ENCODE results near the gene ZSWIM7.

ZSWIM7 gene

GRCh38 chr17:16037636-16038035, 38.1 kb upstream of the ZSWIM7 start:
- TF ChIP-seq MAX (IDR thresholded peaks at IDR 0.05): no peak
- TF ChIP-seq NFIC (IDR thresholded peaks at IDR 0.05): no peak
- TF ChIP-seq REST (IDR thresholded peaks at IDR 0.05; ENCODE audit: low read depth): no peak
- TF ChIP-seq EGR1 (IDR thresholded peaks at IDR 0.05): no peak
- no peak for TF ChIP-seq CREB1 (IDR thresholded peaks at IDR 0.05; ENCODE audit: low read depth)
- TF ChIP-seq ZBTB7A (IDR thresholded peaks at IDR 0.05; ENCODE audit: low read depth): no peak
- TF ChIP-seq CEBPB (IDR thresholded peaks at IDR 0.05): no peak
- TF ChIP-seq EP300 (IDR thresholded peaks at IDR 0.05; ENCODE audit: borderline replicate concordance): no peak
- TF ChIP-seq TAF1 (IDR thresholded peaks at IDR 0.05; ENCODE audit: low read depth): no peak
- no peak for TF ChIP-seq TEAD4 (IDR thresholded peaks at IDR 0.05)
- no peak for TF ChIP-seq USF1 (IDR thresholded peaks at IDR 0.05)
- TF ChIP-seq FOXM1 (IDR thresholded peaks at IDR 0.05; ENCODE audit: borderline replicate concordance, low read depth): no peak
- no peak for TF ChIP-seq TCF12 (IDR thresholded peaks at IDR 0.05; ENCODE audit: low read depth)
- TF ChIP-seq YY1 (IDR thresholded peaks at IDR 0.05; ENCODE audit: low read depth): no peak
- no peak for TF ChIP-seq RAD21 (IDR thresholded peaks at IDR 0.05; ENCODE audit: low read depth)

GRCh38 chr17:16036261-16036660, 36.8 kb upstream of the ZSWIM7 start:
- no peak for TF ChIP-seq ZBTB7A (IDR thresholded peaks at IDR 0.05; ENCODE audit: low read depth)

- TF ChIP-seq YY1 (IDR thresholded peaks at IDR 0.05; ENCODE audit: low read depth) (no peak), TAF1 (IDR thresholded peaks at IDR 0.05; ENCODE audit: low read depth) (no peak), TCF12 (IDR thresholded peaks at IDR 0.05; ENCODE audit: low read depth) (no peak), REST (IDR thresholded peaks at IDR 0.05; ENCODE audit: low read depth) (no peak), EGR1 (IDR thresholded peaks at IDR 0.05) (no peak), USF1 (IDR thresholded peaks at IDR 0.05) (no peak), MAX (IDR thresholded peaks at IDR 0.05) (no peak), CEBPB (IDR thresholded peaks at IDR 0.05) (no peak), ZBTB7A (IDR thresholded peaks at IDR 0.05; ENCODE audit: low read depth) (no peak), TEAD4 (IDR thresholded peaks at IDR 0.05) (no peak), CREB1 (IDR thresholded peaks at IDR 0.05; ENCODE audit: low read depth) (no peak)
Measured at GRCh38 chr17:16033729-16034349, 34.3 kb upstream of the ZSWIM7 start.

GRCh38 chr17:16027708-16028584, 28.4 kb upstream of the ZSWIM7 start:
- TF ChIP-seq USF1 (IDR thresholded peaks at IDR 0.05): no peak
- TF ChIP-seq YY1 (IDR thresholded peaks at IDR 0.05; ENCODE audit: low read depth): no peak
- no peak for TF ChIP-seq ZBTB7A (IDR thresholded peaks at IDR 0.05; ENCODE audit: low read depth)
- no peak for TF ChIP-seq CEBPB (IDR thresholded peaks at IDR 0.05)
- no peak for TF ChIP-seq MAX (IDR thresholded peaks at IDR 0.05)
- TF ChIP-seq NFIC (IDR thresholded peaks at IDR 0.05): no peak
- TF ChIP-seq CREB1 (IDR thresholded peaks at IDR 0.05; ENCODE audit: low read depth): no peak
- no peak for TF ChIP-seq FOXM1 (IDR thresholded peaks at IDR 0.05; ENCODE audit: borderline replicate concordance, low read depth)
- no peak for TF ChIP-seq TCF12 (IDR thresholded peaks at IDR 0.05; ENCODE audit: low read depth)
- TF ChIP-seq EGR1 (IDR thresholded peaks at IDR 0.05): no peak
- TF ChIP-seq TEAD4 (IDR thresholded peaks at IDR 0.05): no peak
- TF ChIP-seq RAD21 (IDR thresholded peaks at IDR 0.05; ENCODE audit: low read depth): no peak
- no peak for TF ChIP-seq TAF1 (IDR thresholded peaks at IDR 0.05; ENCODE audit: low read depth)
- no peak for TF ChIP-seq REST (IDR thresholded peaks at IDR 0.05; ENCODE audit: low read depth)
- TF ChIP-seq EP300 (IDR thresholded peaks at IDR 0.05; ENCODE audit: borderline replicate concordance): no peak

Data from Ishikawa (cell line).